NCI-H1436 (cell line): ENCODE measurements around the gene HP.

Source experiments
- DNase-seq: peaks from one replicate; lab custom pipeline; 2025; lab: John Stamatoyannopoulos, UW

Gene HP

GRCh38 chr16:72091217-72091616 lies 36.9 kb downstream of the HP start:
- DNase-seq = no peak

GRCh38 chr16:72092832-72093447 lies 38.6 kb downstream of the HP start:
- DNase-seq = no peak

- peak; percentile 97 for DNase-seq
Measured at GRCh38 chr16:72093448-72094265, 39.4 kb downstream of the HP start, which contains the start of the genes DHX38 and TXNL4B. Gene DHX38 (plus strand): TSS chr16:72093847. CDS start chr16:72096158, 2,311 bp downstream. Gene TXNL4B (minus strand): TSS chr16:72093620. CDS start chr16:72090749, 2,871 bp downstream.

GRCh38 chr16:72094266-72094610 lies 39.9 kb downstream of the HP start:
- DNase-seq = no peak

GRCh38 chr16:72098936-72099335 lies 44.6 kb downstream of the HP start:
- DNase-seq = no peak

GRCh38 chr16:72099377-72099818 lies 45.1 kb downstream of the HP start:
- DNase-seq = peak; percentile 10

GRCh38 chr16:72101195-72101594 lies 46.9 kb downstream of the HP start:
- no peak for DNase-seq

- no peak for DNase-seq
Measured at GRCh38 chr16:72104905-72105304, 50.6 kb downstream of the HP start.

GRCh38 chr16:72105978-72106377 lies 51.7 kb downstream of the HP start:
- no peak for DNase-seq

GRCh38 chr16:72107371-72107770 lies 53.1 kb downstream of the HP start:
- DNase-seq = no peak

- no peak for DNase-seq
Measured at GRCh38 chr16:72108353-72109102, 54.2 kb downstream of the HP start.

- no peak for DNase-seq
Measured at GRCh38 chr16:72109300-72109699, 55.0 kb downstream of the HP start.

- DNase-seq = no peak
Measured at GRCh38 chr16:72109966-72110530, 55.7 kb downstream of the HP start.
